SK-N-SH (cell line): ENCODE measurements around the gene ZNF646. TPM values are rescaled to one million over a fixed set of nuclear protein-coding genes. Genes with fewer than 3 reads are reported as not detected.

ENCODE experiments used
- CTCF ChIA-PET: fragments of 300-600, 350-600 bp; formaldehyde crosslinking; extraction: SDS; loops from one replicate; lab custom pipeline; 2021; lab: Yijun Ruan, JAX
- POLR2A ChIA-PET: fragments of 350-600 bp; sonication (Branson Sonifier 250); formaldehyde crosslinking; extraction: SDS; loops from one replicate; lab custom pipeline; 2020; ENCODE audit warnings: antibody characterized with exemption, inconsistent platforms; lab: Yijun Ruan, JAX
- DNase-seq: peaks from one replicate; pipeline ENCODE4 v3.0.0; 2012
- H2AFZ ChIP-seq: fragments of 200-600 bp; sonication (generic); 2 replicates; pipeline ENCODE4 v1.8.1; 2016; ENCODE audit warnings: antibody characterized with exemption, mild to moderate bottlenecking, low read depth
- H3F3A ChIP-seq: fragments of 200-600 bp; sonication (generic); replicated peaks from 2 replicates; pipeline ENCODE3; 2016; ENCODE audit warnings: antibody characterized with exemption, mild to moderate bottlenecking; ENCODE audit not compliant: insufficient read depth
- H3K27ac ChIP-seq, 2 experiments: fragments of 200-500 bp in 1 of 2; fragments of 200-600 bp in 1 of 2; sonication (Bioruptor generic) in 1 of 2; sonication (generic), shearing (Covaris generic) in 1 of 2; 2 replicates each; pipeline versions ENCODE4 v1.5.1 to v1.6.1; 2014 to 2016; ENCODE audit warnings: low read depth in 2 of 2, inconsistent platforms in 1 of 2, low read length in 1 of 2, mild to moderate bottlenecking in 1 of 2, mixed read lengths in 1 of 2
- H3K27me3 ChIP-seq: fragments of 200-600 bp; sonication (generic), shearing (Covaris generic); 2 replicates; pipeline ENCODE4 v1.6.1; 2016; ENCODE audit warnings: mixed run types; ENCODE audit not compliant: insufficient read depth
- H3K36me3 ChIP-seq, 2 experiments: fragments of 200-500 bp in 1 of 2; fragments of 200-600 bp in 1 of 2; sonication (Bioruptor generic) in 1 of 2; sonication (generic) in 1 of 2; replicated peaks in 1 of 2; 2 replicates each; pipeline versions ENCODE3 to v1.5.1; 2014 to 2016; ENCODE audit warnings: low read length in 1 of 2, mild to moderate bottlenecking in 1 of 2; ENCODE audit not compliant: insufficient read depth in 2 of 2, control insufficient read depth in 1 of 2
- H3K4me1 ChIP-seq, 2 experiments: fragments of 200-500 bp in 1 of 2; fragments of 200-600 bp in 1 of 2; sonication (Bioruptor generic) in 1 of 2; sonication (generic), shearing (Covaris generic) in 1 of 2; 2 replicates each; pipeline versions ENCODE4 v1.5.1 to v1.6.1; 2014 to 2016; ENCODE audit warnings: low read depth in 1 of 2, low read length in 1 of 2, mixed run types in 1 of 2; ENCODE audit not compliant: insufficient read depth in 2 of 2, control insufficient read depth in 1 of 2
- H3K4me2 ChIP-seq: fragments of 200-600 bp; sonication (generic), shearing (Covaris generic); 2 replicates; pipeline ENCODE4 v1.6.1; 2017; ENCODE audit warnings: mixed run types
- H3K4me3 ChIP-seq, 2 experiments: fragments of 200-500 bp in 1 of 2; fragments of 200-600 bp in 1 of 2; sonication (Bioruptor generic) in 1 of 2; sonication (generic), shearing (Covaris generic) in 1 of 2; 2 replicates each; pipeline versions ENCODE4 v1.5.1 to v1.8.1; 2014 to 2016; ENCODE audit warnings: low read depth in 2 of 2, inconsistent platforms in 1 of 2, low read length in 1 of 2, mild to moderate bottlenecking in 1 of 2, mixed read lengths in 1 of 2, moderate library complexity in 1 of 2
- H3K79me2 ChIP-seq: fragments of 200-600 bp; sonication (generic); 2 replicates; pipeline ENCODE4 v1.8.1; 2017; ENCODE audit warnings: mild to moderate bottlenecking; ENCODE audit not compliant: insufficient read depth
- H3K9ac ChIP-seq: fragments of 200-600 bp; sonication (generic); 2 replicates; pipeline ENCODE4 v1.6.1; 2017; ENCODE audit warnings: mixed run types
- H3K9me2 ChIP-seq: fragments of 200-600 bp; sonication (generic); 2 replicates; pipeline ENCODE4 v1.6.1; 2017; ENCODE audit warnings: mixed run types
- H3K9me3 ChIP-seq: fragments of 200-600 bp; sonication (generic); 2 replicates; pipeline ENCODE4 v1.6.1; 2017; ENCODE audit warnings: mixed run types, mild to moderate bottlenecking, moderate library complexity
- H4K20me1 ChIP-seq: fragments of 200-600 bp; sonication (generic); 2 replicates; pipeline ENCODE4 v1.6.1; 2017; ENCODE audit warnings: mild to moderate bottlenecking, mixed run types; ENCODE audit not compliant: insufficient read depth
- ELF1 ChIP-seq: IDR thresholded peaks from 2 replicates; pipeline ENCODE4 v1.4.0; 2012
- EP300 ChIP-seq, 2 experiments: IDR thresholded peaks; 2 replicates each; pipeline versions ENCODE4 v1.4.0 to v1.6.1; 2012; ENCODE audit warnings: borderline replicate concordance in 1 of 2, low read depth in 1 of 2, low read length in 1 of 2
- EZH2phosphoT487 ChIP-seq: fragments of 200-600 bp; sonication (generic); IDR thresholded peaks from 2 replicates; pipeline ENCODE4 v1.6.1; 2017; ENCODE audit warnings: low read depth, mixed run types, mild to moderate bottlenecking, antibody characterized with exemption, moderate library complexity, borderline replicate concordance
- FOSL2 ChIP-seq: IDR thresholded peaks from 2 replicates; pipeline ENCODE4 v1.4.0; 2012; ENCODE audit warnings: low read depth, mild to moderate bottlenecking, moderate library complexity, borderline replicate concordance
- FOXJ3 ChIP-seq: sonication (generic); formaldehyde crosslinking; IDR thresholded peaks from 2 replicates; pipeline ENCODE4 v1.5.1; 2020; ENCODE audit warnings: mild to moderate bottlenecking, missing genetic modification reagents
- FOXM1 ChIP-seq: IDR thresholded peaks from 2 replicates; pipeline ENCODE4 v1.4.0; 2012; ENCODE audit warnings: low read depth, mild to moderate bottlenecking
- IRF3 ChIP-seq: fragments of 150-350 bp; IDR thresholded peaks from 2 replicates; pipeline ENCODE4 v1.6.1; 2016; ENCODE audit warnings: mild to moderate bottlenecking, low read depth, low read length
- MEF2A ChIP-seq: IDR thresholded peaks from 2 replicates; pipeline ENCODE4 v1.4.0; 2012; ENCODE audit warnings: low read depth, borderline replicate concordance
- NFIC ChIP-seq: IDR thresholded peaks from 2 replicates; pipeline ENCODE4 v1.4.0; 2012; ENCODE audit warnings: borderline replicate concordance
- NRF1 ChIP-seq: IDR thresholded peaks from 2 replicates; pipeline ENCODE4 v1.6.1; 2012; ENCODE audit warnings: low read depth, mild to moderate bottlenecking, low read length
- PBX3 ChIP-seq: IDR thresholded peaks from 2 replicates; pipeline ENCODE4; 2012
- POLR2AphosphoS5 ChIP-seq: IDR thresholded peaks from 2 replicates; pipeline ENCODE4 v1.6.1; 2012; ENCODE audit warnings: low read depth, low read length
- RCOR1 ChIP-seq: fragments of 150-350 bp; IDR thresholded peaks from 2 replicates; pipeline ENCODE4 v1.6.1; 2017; ENCODE audit warnings: antibody characterized with exemption, low read length
- REST ChIP-seq: IDR thresholded peaks from 2 replicates; pipeline ENCODE4 v1.6.1; 2012; ENCODE audit warnings: mild to moderate bottlenecking, low read depth, low read length, moderate library complexity
- RFX5 ChIP-seq: IDR thresholded peaks from 2 replicates; pipeline ENCODE4 v1.6.1; 2012; ENCODE audit warnings: mild to moderate bottlenecking, improper control_type of control experiment, low read length
- RXRA ChIP-seq: IDR thresholded peaks from 2 replicates; pipeline ENCODE4 v1.4.0; 2012; ENCODE audit warnings: low read depth, mild to moderate bottlenecking, borderline replicate concordance
- SMC3 ChIP-seq: IDR thresholded peaks from 2 replicates; pipeline ENCODE4 v1.6.1; 2012; ENCODE audit warnings: low read depth, low read length, improper control_type of control experiment
- TAF1 ChIP-seq: IDR thresholded peaks from 2 replicates; pipeline ENCODE4 v1.6.1; 2012; ENCODE audit warnings: low read depth, mild to moderate bottlenecking, low read length, moderate library complexity, borderline replicate concordance
- TCF12 ChIP-seq: IDR thresholded peaks from 2 replicates; pipeline ENCODE4 v1.4.0; 2012
- TEAD4 ChIP-seq: IDR thresholded peaks from 2 replicates; pipeline ENCODE4 v1.4.0; 2012; ENCODE audit warnings: mild to moderate bottlenecking, borderline replicate concordance; ENCODE audit not compliant: insufficient read depth
- USF1 ChIP-seq: IDR thresholded peaks from 2 replicates; pipeline ENCODE4 v1.4.0; 2012; ENCODE audit warnings: low read depth, borderline replicate concordance
- USF2 ChIP-seq: fragments of 150-350 bp; IDR thresholded peaks from 2 replicates; pipeline ENCODE4 v1.6.1; 2017; ENCODE audit warnings: antibody characterized with exemption, low read length, low read depth, borderline replicate concordance
- YY1 ChIP-seq: IDR thresholded peaks from 2 replicates; pipeline ENCODE4 v1.4.0; 2012; ENCODE audit warnings: low read depth, mild to moderate bottlenecking
- ZBTB33 ChIP-seq: IDR thresholded peaks from 2 replicates; pipeline ENCODE4 v1.4.0; 2012; ENCODE audit warnings: low read depth, borderline replicate concordance
- WGBS: methylation state at CpG from one replicate; pipeline ENCODE4 v1.1.6; 2017; ENCODE audit warnings: low lambda C conversion rate; 5-methylcytosine and 5-hydroxymethylcytosine counted together
- polyA plus RNA-seq, 3 experiments: library from polyadenylated mRNA; depleted of rRNA; stranded (reverse); fragments of >200 nt; gene quantifications; 2 replicates each; pipeline ENCODE4 v1.2.3, GENCODE V29; 2012

Gene ZNF646
- polyA plus RNA-seq, 1 of the 3 experiments (the other 2 are of a cell fraction) = 3.4 TPM

GRCh38 chr16:31105677-31106213 is 31.5 kb downstream of the ZNF646 start:
- Histone ChIP-seq H3K9me2 (no peaks in the 10 kb centered on the region), H3K9me3 (no peaks in the 10 kb centered on the region), H3K27me3 (no peaks in the 10 kb centered on the region), H4K20me1 (no peaks in the 10 kb centered on the region), H2AFZ (peak overlapping the region; percentile 93), H3K27ac (peak overlapping the region; percentile 51 to 91; a peak in 3 of 4 replicates), H3K9ac (peak overlapping the region; percentile 41; the same call in 1 of the 2 replicates), H3K4me1 (peaks cover 8 to 25% of the 10 kb centered on the region in 2 experiments; a peak in 2 of 4 replicates), H3K4me3 (no peak overlapping the region), H3K4me2 (no peak overlapping the region), H3K79me2 (peaks cover 23% of the 10 kb centered on the region), H3K36me3 (peaks cover 14 to 15% of the 10 kb centered on the region in 2 experiments), H3F3A (no peaks in the 10 kb centered on the region)
- ChIA-PET CTCF (no interaction called here), POLR2A (no interaction called here)
- peak; percentile 96 for DNase-seq
- WGBS = 20% methylated on average over 16 of the region's 33 CpGs
- TF ChIP-seq YY1 (no peak), SMC3 (no peak; the same call in 1 of the 2 replicates), TCF12 (no peak), EP300 (IDR thresholded peaks at IDR 0.05; ENCODE audit: borderline replicate concordance in 1 of 2, low read depth in 1 of 2, low read length in 1 of 2) (peak in 1 of 2 experiments; percentile 60; a peak in 2 of 4 replicates), NFIC (no peak), RCOR1 (no peak), FOSL2 (no peak), USF1 (peak; percentile 44; the same call in 1 of the 2 replicates), TEAD4 (no peak), REST (no peak), RFX5 (no peak), USF2 (no peak), ZBTB33 (no peak), EZH2phosphoT487 (no peak), MEF2A (no peak), FOXJ3 (CRISPR knock-in tag) (no peak), NRF1 (no peak), POLR2AphosphoS5 (no peak), IRF3 (no peak), FOXM1 (no peak), ELF1 (no peak), RXRA (peak; percentile 92), PBX3 (no peak), TAF1 (0 out of 2 replicates have a peak, but pooled peaks have one; percentile 16)
